HepG2 (cell line): ENCODE measurements around the gene ACD. TPM values are rescaled to one million over a fixed set of nuclear protein-coding genes. Genes with fewer than 3 reads are reported as not detected.

Experiments used
- BCL6 ChIP-seq: IDR thresholded peaks from 2 replicates; pipeline ENCODE4 v1.6.1; 2016; ENCODE audit warnings: missing genetic modification reagents, missing compliant biosample characterization
- CBFB ChIP-seq: sonication (generic); formaldehyde crosslinking; IDR thresholded peaks from 2 replicates; pipeline ENCODE4 v1.4.0; 2020; ENCODE audit warnings: missing genetic modification reagents
- CC2D1A ChIP-seq: sonication (generic); formaldehyde crosslinking; IDR thresholded peaks from 2 replicates; pipeline ENCODE4 v1.8.1; 2023; ENCODE audit warnings: mild to moderate bottlenecking, missing genetic modification reagents
- DMAP1 ChIP-seq: IDR thresholded peaks from 2 replicates; pipeline ENCODE4 v1.6.1; 2016
- FOXK1 ChIP-seq: sonication (generic); formaldehyde crosslinking; IDR thresholded peaks from 2 replicates; pipeline ENCODE4 v1.4.0; 2020; ENCODE audit warnings: low read depth, missing genetic modification reagents, borderline replicate concordance
- KAT2B ChIP-seq: fragments of 150-350 bp; IDR thresholded peaks from 2 replicates; pipeline ENCODE4 v1.6.1; 2014; ENCODE audit warnings: low read depth, low read length, borderline replicate concordance
- LCORL ChIP-seq, 2 experiments: fragments of 450-650 bp in 1 of 2; sonication (generic) in 1 of 2; formaldehyde crosslinking in 1 of 2; IDR thresholded peaks; 2 replicates each; pipeline versions ENCODE4 v1.5.0 to v1.6.1; 2017 to 2020; ENCODE audit warnings: antibody characterized with exemption in 1 of 2, missing genetic modification reagents in 1 of 2
- MED1 ChIP-seq: sonication (generic); formaldehyde crosslinking; IDR thresholded peaks from 2 replicates; pipeline ENCODE4 v1.4.0; 2020; ENCODE audit warnings: missing genetic modification reagents
- POLR2AphosphoS2 ChIP-seq: IDR thresholded peaks from 2 replicates; pipeline ENCODE4 v1.6.1; 2011; ENCODE audit warnings: low read depth, low read length, improper control_type of control experiment
- PRDM4 ChIP-seq: sonication (generic); formaldehyde crosslinking; IDR thresholded peaks from 2 replicates; pipeline ENCODE4 v1.9.0; 2021; ENCODE audit warnings: missing genetic modification reagents, borderline replicate concordance
- RARG ChIP-seq: sonication (generic); formaldehyde crosslinking; IDR thresholded peaks from 2 replicates; pipeline ENCODE4 v1.4.0; 2020; ENCODE audit warnings: low read depth, mild to moderate bottlenecking, missing genetic modification reagents
- SPEN ChIP-seq: sonication (generic); formaldehyde crosslinking; IDR thresholded peaks from 2 replicates; pipeline ENCODE4 v1.5.1; 2020; ENCODE audit warnings: low read depth, mild to moderate bottlenecking, missing genetic modification reagents
- ZFP36 ChIP-seq: fragments of 150-350 bp; IDR thresholded peaks from 2 replicates; pipeline ENCODE4 v1.6.1; 2018; ENCODE audit warnings: borderline replicate concordance, low read length, low read depth; ENCODE audit not compliant: partially characterized antibody
- ZNF18 ChIP-seq: sonication (generic); formaldehyde crosslinking; IDR thresholded peaks from 2 replicates; pipeline ENCODE4 v1.8.0; 2022; ENCODE audit warnings: mild to moderate bottlenecking, missing genetic modification reagents; ENCODE audit not compliant: insufficient replicate concordance
- ZNF234 ChIP-seq: sonication (generic); formaldehyde crosslinking; conservative IDR thresholded peaks from 2 replicates; pipeline ENCODE4 v1.5.1; 2020; ENCODE audit warnings: mild to moderate bottlenecking, missing genetic modification reagents
- ZNF264 ChIP-seq: sonication (generic); formaldehyde crosslinking; IDR thresholded peaks from 2 replicates; pipeline ENCODE4 v1.4.0; 2020; ENCODE audit warnings: missing genetic modification reagents
- ZNF766 ChIP-seq: sonication (generic); formaldehyde crosslinking; IDR thresholded peaks from 2 replicates; pipeline ENCODE4 v1.5.0; 2020; ENCODE audit warnings: missing genetic modification reagents, borderline replicate concordance
- ZNF780A ChIP-seq: sonication (generic); formaldehyde crosslinking; IDR thresholded peaks from 2 replicates; pipeline ENCODE4 v1.8.0; 2022; ENCODE audit warnings: mild to moderate bottlenecking, missing genetic modification reagents, moderate library complexity
- ZNF788 ChIP-seq: sonication (generic); formaldehyde crosslinking; IDR thresholded peaks from 2 replicates; pipeline ENCODE4 v1.5.0; 2020; ENCODE audit warnings: mild to moderate bottlenecking, missing genetic modification reagents, borderline replicate concordance
- ZSCAN31 ChIP-seq: sonication (generic); formaldehyde crosslinking; IDR thresholded peaks from 2 replicates; pipeline ENCODE4 v1.5.0; 2020; ENCODE audit warnings: low read depth, mild to moderate bottlenecking, missing genetic modification reagents
- polyA plus RNA-seq, 8 experiments: library from polyadenylated mRNA; depleted of rRNA in 3 of 8; stranded (reverse) in 7 of 8; unstranded in 1 of 8; fragments of >200 nt; fragmentation: Illumina TruSeq in 4 of 8; extraction: Trizol in 4 of 8; gene quantifications; 2 replicates each; pipeline versions ENCODE4 v1.2.1 to v1.2.3, GENCODE V29; 2011 to 2016; ENCODE audit warnings: low read depth in 4 of 8, missing spikeins in 1 of 8, mixed read lengths in 1 of 8; ENCODE audit not compliant: insufficient read depth in 1 of 8
- total RNA-seq, 5 experiments: library from RNA; depleted of rRNA; stranded (reverse); fragments of >200 nt; fragmentation: Illumina TruSeq; extraction: Trizol; gene quantifications; 2 replicates each; pipeline ENCODE4 v1.2.3, GENCODE V29; 2016; ENCODE audit warnings: low read depth in 1 of 5
- TF ChIP-seq, protein P1 (sequence below): IDR thresholded peaks from 2 replicates; pipeline ENCODE4 v1.6.1; 2016; ENCODE audit warnings: low read depth
- TF ChIP-seq, protein P2 (sequence below): sonication (generic); formaldehyde crosslinking; IDR thresholded peaks from 2 replicates; pipeline ENCODE4 v1.5.0; 2020; ENCODE audit warnings: missing genetic modification reagents

The ACD gene
- total and polyA plus RNA-seq, 2 of the 13 experiments (the other 11 are each of a cell fraction or from before 2014, with no cell fraction given) = 32.6 to 38.3 TPM

- TF ChIP-seq ZNF18 (CRISPR knock-in tag) = no peak
- TF ChIP-seq MED1 (CRISPR knock-in tag) = peak; percentile 85
- no peak for TF ChIP-seq PRDM4 (CRISPR knock-in tag)
- TF ChIP-seq CC2D1A (CRISPR knock-in tag) = peak; percentile 98
- no peak for TF ChIP-seq ZNF780A (CRISPR knock-in tag)
- TF ChIP-seq ZSCAN31 (CRISPR knock-in tag) = peak; percentile 28
- TF ChIP-seq CBFB (CRISPR knock-in tag) = peak; percentile 90; the same call in 1 of the 2 replicates
- TF ChIP-seq LCORL (IDR thresholded peaks at IDR 0.05) = no peak
- peak; percentile 93 for TF ChIP-seq LCORL (CRISPR knock-in tag; IDR thresholded peaks at IDR 0.05)
- no peak for TF ChIP-seq KAT2B
- peak; percentile 56; the same call in 1 of the 2 replicates for TF ChIP-seq BCL6 (CRISPR knock-in tag)
- TF ChIP-seq, protein P1, sequence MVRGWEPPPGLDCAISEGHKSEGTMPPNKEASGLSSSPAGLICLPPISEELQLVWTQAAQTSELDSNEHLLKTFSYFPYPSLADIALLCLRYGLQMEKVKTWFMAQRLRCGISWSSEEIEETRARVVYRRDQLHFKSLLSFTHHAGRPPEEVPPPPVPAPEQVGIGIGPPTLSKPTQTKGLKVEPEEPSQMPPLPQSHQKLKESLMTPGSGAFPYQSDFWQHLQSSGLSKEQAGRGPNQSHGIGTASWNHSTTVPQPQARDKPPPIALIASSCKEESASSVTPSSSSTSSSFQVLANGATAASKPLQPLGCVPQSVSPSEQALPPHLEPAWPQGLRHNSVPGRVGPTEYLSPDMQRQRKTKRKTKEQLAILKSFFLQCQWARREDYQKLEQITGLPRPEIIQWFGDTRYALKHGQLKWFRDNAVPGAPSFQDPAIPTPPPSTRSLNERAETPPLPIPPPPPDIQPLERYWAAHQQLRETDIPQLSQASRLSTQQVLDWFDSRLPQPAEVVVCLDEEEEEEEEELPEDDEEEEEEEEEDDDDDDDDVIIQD = peak; percentile 64; the same call in 1 of the 2 replicates
- TF ChIP-seq POLR2AphosphoS2 = no peak
- TF ChIP-seq ZNF234 (CRISPR knock-in tag) = 0 out of 2 replicates have a peak, but pooled peaks have one; percentile 4
- TF ChIP-seq ZNF766 (CRISPR knock-in tag) = no peak
- 0 out of 2 replicates have a peak, but pooled peaks have one; percentile 35 for TF ChIP-seq FOXK1 (CRISPR knock-in tag)
- TF ChIP-seq RARG (CRISPR knock-in tag) = no peak; the same call in 1 of the 2 replicates
- peak; percentile 8; the same call in 1 of the 2 replicates for TF ChIP-seq DMAP1
- no peak for TF ChIP-seq ZFP36
- peak; percentile 75; the same call in 1 of the 2 replicates for TF ChIP-seq ZNF788 (CRISPR knock-in tag)
- TF ChIP-seq SPEN (CRISPR knock-in tag) = peak; percentile 59; the same call in 1 of the 2 replicates
- TF ChIP-seq, protein P2, sequence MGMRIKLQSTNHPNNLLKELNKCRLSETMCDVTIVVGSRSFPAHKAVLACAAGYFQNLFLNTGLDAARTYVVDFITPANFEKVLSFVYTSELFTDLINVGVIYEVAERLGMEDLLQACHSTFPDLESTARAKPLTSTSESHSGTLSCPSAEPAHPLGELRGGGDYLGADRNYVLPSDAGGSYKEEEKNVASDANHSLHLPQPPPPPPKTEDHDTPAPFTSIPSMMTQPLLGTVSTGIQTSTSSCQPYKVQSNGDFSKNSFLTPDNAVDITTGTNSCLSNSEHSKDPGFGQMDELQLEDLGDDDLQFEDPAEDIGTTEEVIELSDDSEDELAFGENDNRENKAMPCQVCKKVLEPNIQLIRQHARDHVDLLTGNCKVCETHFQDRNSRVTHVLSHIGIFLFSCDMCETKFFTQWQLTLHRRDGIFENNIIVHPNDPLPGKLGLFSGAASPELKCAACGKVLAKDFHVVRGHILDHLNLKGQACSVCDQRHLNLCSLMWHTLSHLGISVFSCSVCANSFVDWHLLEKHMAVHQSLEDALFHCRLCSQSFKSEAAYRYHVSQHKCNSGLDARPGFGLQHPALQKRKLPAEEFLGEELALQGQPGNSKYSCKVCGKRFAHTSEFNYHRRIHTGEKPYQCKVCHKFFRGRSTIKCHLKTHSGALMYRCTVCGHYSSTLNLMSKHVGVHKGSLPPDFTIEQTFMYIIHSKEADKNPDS (CRISPR knock-in tag) = peak; percentile 84; the same call in 1 of the 2 replicates
- peak; percentile 37; the same call in 1 of the 2 replicates for TF ChIP-seq ZNF264 (CRISPR knock-in tag)
These were observed 7.9 kb upstream of the ACD start (continued) for GRCh38 chr16:67667817-67668494.
